OCI-M2 (cell line): ENCODE results near the gene HMG20A.

Experiments used
- DNase-seq: peaks from one replicate; lab custom pipeline; 2025; ENCODE audit not compliant: unreplicated experiment; lab: John Stamatoyannopoulos, UW

The HMG20A gene

GRCh38 chr15:77475001-77475400 lies 54.3 kb downstream of the HMG20A start:
- DNase-seq, result no peak

- no peak for DNase-seq
These were observed 55.2 kb downstream of the HMG20A start for GRCh38 chr15:77475898-77476297.

GRCh38 chr15:77476995-77477394 lies 56.3 kb downstream of the HMG20A start:
- no peak for DNase-seq

- no peak for DNase-seq
These were observed 57.4 kb downstream of the HMG20A start for GRCh38 chr15:77478051-77478450.

GRCh38 chr15:77479015-77479414 lies 58.3 kb downstream of the HMG20A start:
- no peak for DNase-seq

- DNase-seq, result no peak
These were observed 60.4 kb downstream of the HMG20A start for GRCh38 chr15:77480859-77481633.

- no peak for DNase-seq
These were observed 61.0 kb downstream of the HMG20A start for GRCh38 chr15:77481670-77482069.

- no peak for DNase-seq
These were observed 61.9 kb downstream of the HMG20A start for GRCh38 chr15:77482570-77482969.

- DNase-seq, result no peak
These were observed 62.9 kb downstream of the HMG20A start for GRCh38 chr15:77483425-77484140.

GRCh38 chr15:77484994-77485393 lies 64.3 kb downstream of the HMG20A start:
- no peak for DNase-seq

GRCh38 chr15:77486542-77487468 lies 66.1 kb downstream of the HMG20A start:
- DNase-seq, result no peak

- DNase-seq, result no peak
These were observed 66.8 kb downstream of the HMG20A start for GRCh38 chr15:77487469-77487842.

- no peak for DNase-seq
These were observed 67.2 kb downstream of the HMG20A start for GRCh38 chr15:77487888-77488287.

- DNase-seq, result no peak
These were observed 69.0 kb downstream of the HMG20A start for GRCh38 chr15:77489647-77490046.

- DNase-seq, result peak; percentile 11
These were observed 72.7 kb downstream of the HMG20A start for GRCh38 chr15:77493324-77493907.

- DNase-seq, result no peak
These were observed 73.6 kb downstream of the HMG20A start for GRCh38 chr15:77494073-77494867.

- no peak for DNase-seq
These were observed 74.3 kb downstream of the HMG20A start for GRCh38 chr15:77494964-77495363.

GRCh38 chr15:77495838-77496596 lies 75.3 kb downstream of the HMG20A start:
- no peak for DNase-seq

GRCh38 chr15:77496715-77497109 lies 76.0 kb downstream of the HMG20A start:
- peak; percentile 3 for DNase-seq
